Measurements from ENCODE around the gene ETV3.
A peak's percentile ranks its signal among the peaks of the same experiment; 100 is the strongest.

The ETV3 gene

GRCh38 chr1:157156058-157156541 lies 17.9 kb upstream of the ETV3 start:
- no peaks in the 10 kb centered on the region for H3K27me3 ChIP-seq (replicated peaks)
- H3K36me3 ChIP-seq (replicated peaks): no peaks in the 10 kb centered on the region
- in situ Hi-C loops (cut with HindIII; ENCODE audit: low pct_ligation_motif_present, low sequenced_read_pairs): no loop called here
- H3K4me3 ChIP-seq (ENCODE audit: low read depth, low read length): peak overlapping the region; percentile 29
- DNase-seq: peak; percentile 53
- TF ChIP-seq CTCF (IDR thresholded peaks at IDR 0.05; ENCODE audit: low read depth, low read length, missing control alignments): peak; percentile 95
- no peak overlapping the region for H3K27ac ChIP-seq

- DNase-seq: no peak
- in situ Hi-C loops (cut with HindIII; ENCODE audit: low pct_ligation_motif_present, low sequenced_read_pairs): no loop called here
- no peaks in the 10 kb centered on the region for H3K27me3 ChIP-seq (replicated peaks)
Observed at GRCh38 chr1:157155658-157156057, 17.5 kb upstream of the ETV3 start.

GRCh38 chr1:157154940-157155514 lies 16.8 kb upstream of the ETV3 start:
- in situ Hi-C loops (cut with HindIII; ENCODE audit: low pct_ligation_motif_present, low sequenced_read_pairs): no loop called here
- Histone ChIP-seq H3K36me3 (replicated peaks) (no peaks in the 10 kb centered on the region), H3K4me3 (ENCODE audit: low read depth, low read length) (no peak overlapping the region), H3K27me3 (replicated peaks) (no peaks in the 10 kb centered on the region), H3K27ac (no peak overlapping the region)
- no peak for TF ChIP-seq CTCF (IDR thresholded peaks at IDR 0.05; ENCODE audit: low read depth, low read length, missing control alignments)
- peak; percentile 27 for DNase-seq

More at GRCh38 chr1:157155658-157156057, 17.5 kb upstream of the ETV3 start:
- Histone ChIP-seq H3K36me3 (replicated peaks) (no peaks in the 10 kb centered on the region), H3K4me3 (ENCODE audit: low read depth, low read length) (peak overlapping the region; percentile 29), H3K27ac (no peak overlapping the region)
- TF ChIP-seq CTCF (IDR thresholded peaks at IDR 0.05; ENCODE audit: low read depth, low read length, missing control alignments): no peak

GRCh38 chr1:157154291-157154690 lies 16.1 kb upstream of the ETV3 start:
- DNase-seq: no peak
- in situ Hi-C loops (cut with HindIII; ENCODE audit: low pct_ligation_motif_present, low sequenced_read_pairs): no loop called here
- Histone ChIP-seq H3K27ac (no peak overlapping the region), H3K27me3 (replicated peaks) (no peaks in the 10 kb centered on the region), H3K36me3 (replicated peaks) (no peaks in the 10 kb centered on the region), H3K4me3 (ENCODE audit: low read depth, low read length) (no peak overlapping the region)
- TF ChIP-seq CTCF (IDR thresholded peaks at IDR 0.05; ENCODE audit: low read depth, low read length, missing control alignments): no peak

GRCh38 chr1:157153746-157154145 lies 15.6 kb upstream of the ETV3 start:
- no peaks in the 10 kb centered on the region for H3K27me3 ChIP-seq (replicated peaks)
- in situ Hi-C loops (cut with HindIII; ENCODE audit: low pct_ligation_motif_present, low sequenced_read_pairs): no loop called here
- TF ChIP-seq CTCF (IDR thresholded peaks at IDR 0.05; ENCODE audit: low read depth, low read length, missing control alignments): no peak

GRCh38 chr1:157152510-157152909 lies 14.3 kb upstream of the ETV3 start:
- no peak overlapping the region for H3K4me3 ChIP-seq (ENCODE audit: low read depth, low read length)
- no peak overlapping the region for H3K27ac ChIP-seq
- in situ Hi-C loops (cut with HindIII; ENCODE audit: low pct_ligation_motif_present, low sequenced_read_pairs): no loop called here
- no peaks in the 10 kb centered on the region for H3K36me3 ChIP-seq (replicated peaks)
- no peak for DNase-seq
- TF ChIP-seq CTCF (IDR thresholded peaks at IDR 0.05; ENCODE audit: low read depth, low read length, missing control alignments): no peak
- H3K27me3 ChIP-seq (replicated peaks): no peaks in the 10 kb centered on the region

More at GRCh38 chr1:157153746-157154145, 15.6 kb upstream of the ETV3 start:
- Histone ChIP-seq H3K36me3 (replicated peaks) (no peaks in the 10 kb centered on the region), H3K4me3 (ENCODE audit: low read depth, low read length) (no peak overlapping the region), H3K27ac (no peak overlapping the region)
- DNase-seq: no peak

All from brain microvascular endothelial cell (primary cell).